Measurements from ENCODE around the gene ZCCHC3.

DNA sequence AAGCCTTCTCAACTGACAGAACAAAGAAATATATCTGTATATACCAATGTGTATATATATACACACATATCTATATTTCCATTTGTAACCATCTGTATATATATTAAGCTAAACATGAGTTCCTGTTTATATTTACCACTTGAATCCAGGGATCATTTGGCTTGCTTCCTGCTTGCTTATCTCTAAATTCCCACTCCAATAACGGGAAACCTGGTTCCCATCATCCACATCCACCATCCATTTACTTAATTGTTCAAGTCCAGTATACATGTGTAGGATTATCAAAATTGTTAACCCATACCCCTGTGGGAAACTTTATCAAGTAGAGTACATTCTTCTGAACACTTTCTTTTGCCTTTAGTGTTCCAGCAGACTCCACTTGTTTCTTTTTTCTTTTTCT is 15.5 kb downstream of the ZCCHC3 start:
- TF ChIP-seq FOXA1 (IDR thresholded peaks at IDR 0.05) (no peak), ARNT (IDR thresholded peaks at IDR 0.05) (no peak), FOXM1 (IDR thresholded peaks at IDR 0.05; ENCODE audit: borderline replicate concordance) (no peak), SP1 (IDR thresholded peaks at IDR 0.05) (no peak), FOXK2 (IDR thresholded peaks at IDR 0.05) (no peak), ELF4 (IDR thresholded peaks at IDR 0.05) (no peak), BHLHE40 (IDR thresholded peaks at IDR 0.05; ENCODE audit: borderline replicate concordance) (no peak), HDGF (IDR thresholded peaks at IDR 0.05; ENCODE audit: borderline replicate concordance) (no peak)

All from HEK293T (cell line).